HG03039 (cell line): ENCODE measurements around the gene GATA2.

Experiments used
- ATAC-seq: cut with Tn5 transposase; IDR thresholded peaks from one replicate; pipeline ENCODE4 v1.9.1; 2021; ENCODE audit warnings: mild to moderate bottlenecking, moderate library complexity; ENCODE audit not compliant: unreplicated experiment

GATA2 gene

DNA sequence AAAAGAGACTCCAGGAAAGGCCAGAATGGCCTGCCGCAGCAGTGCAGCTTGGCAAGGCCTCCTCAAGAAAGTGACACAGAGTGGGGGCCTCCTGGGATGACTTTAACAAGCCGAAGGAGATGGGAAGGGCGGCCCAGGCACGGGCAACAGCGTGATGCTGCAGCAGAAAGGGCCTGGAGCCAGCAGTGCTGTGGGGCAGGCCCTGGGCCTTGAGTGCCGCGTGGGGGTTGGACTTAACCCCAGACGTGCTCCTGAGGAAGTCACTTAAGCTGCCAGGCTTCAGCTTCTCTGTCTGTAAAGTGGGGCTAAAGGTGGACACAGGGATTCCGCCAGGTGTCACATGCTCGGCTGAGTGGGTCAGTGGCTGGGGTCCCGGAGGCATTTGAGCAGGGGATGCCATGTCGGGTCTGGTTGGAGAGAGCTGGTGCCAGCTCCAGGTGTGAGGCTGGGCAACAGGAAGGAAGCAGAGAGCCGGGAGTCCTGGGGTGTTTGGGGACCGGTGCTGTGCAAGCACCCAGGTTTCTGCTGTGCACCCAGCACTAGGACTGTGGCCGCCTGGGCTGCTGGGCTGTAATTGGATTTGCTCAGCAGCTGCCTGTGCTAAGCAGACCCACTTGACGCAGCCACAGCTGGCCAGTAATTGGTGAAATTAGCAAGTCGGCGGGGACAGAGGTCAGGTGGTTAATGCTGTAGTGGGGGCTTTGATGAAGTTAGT, 34.1 kb downstream of the GATA2 start:
- ATAC-seq: no peak

DNA sequence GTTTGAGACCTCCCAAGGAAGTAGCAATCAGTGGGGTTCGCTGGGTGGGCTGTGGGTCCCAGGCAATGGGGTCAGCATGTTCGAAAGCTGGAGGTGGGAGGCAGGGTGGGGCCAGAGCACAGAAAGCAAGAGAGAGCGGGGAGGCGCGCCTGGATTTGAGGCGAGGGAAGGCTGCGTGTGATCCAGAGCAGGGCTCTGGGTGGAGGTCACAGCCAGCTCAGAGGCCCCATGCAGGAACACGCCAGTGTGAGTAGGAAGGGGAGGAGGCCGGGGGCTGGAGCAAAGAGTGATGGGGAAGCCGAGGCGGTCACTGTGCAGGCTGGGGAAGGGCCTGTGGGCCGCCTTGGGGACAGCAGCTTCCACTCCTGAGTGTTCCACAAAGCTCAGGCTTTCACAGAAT, 35.1 kb downstream of the GATA2 start:
- no peak for ATAC-seq

DNA sequence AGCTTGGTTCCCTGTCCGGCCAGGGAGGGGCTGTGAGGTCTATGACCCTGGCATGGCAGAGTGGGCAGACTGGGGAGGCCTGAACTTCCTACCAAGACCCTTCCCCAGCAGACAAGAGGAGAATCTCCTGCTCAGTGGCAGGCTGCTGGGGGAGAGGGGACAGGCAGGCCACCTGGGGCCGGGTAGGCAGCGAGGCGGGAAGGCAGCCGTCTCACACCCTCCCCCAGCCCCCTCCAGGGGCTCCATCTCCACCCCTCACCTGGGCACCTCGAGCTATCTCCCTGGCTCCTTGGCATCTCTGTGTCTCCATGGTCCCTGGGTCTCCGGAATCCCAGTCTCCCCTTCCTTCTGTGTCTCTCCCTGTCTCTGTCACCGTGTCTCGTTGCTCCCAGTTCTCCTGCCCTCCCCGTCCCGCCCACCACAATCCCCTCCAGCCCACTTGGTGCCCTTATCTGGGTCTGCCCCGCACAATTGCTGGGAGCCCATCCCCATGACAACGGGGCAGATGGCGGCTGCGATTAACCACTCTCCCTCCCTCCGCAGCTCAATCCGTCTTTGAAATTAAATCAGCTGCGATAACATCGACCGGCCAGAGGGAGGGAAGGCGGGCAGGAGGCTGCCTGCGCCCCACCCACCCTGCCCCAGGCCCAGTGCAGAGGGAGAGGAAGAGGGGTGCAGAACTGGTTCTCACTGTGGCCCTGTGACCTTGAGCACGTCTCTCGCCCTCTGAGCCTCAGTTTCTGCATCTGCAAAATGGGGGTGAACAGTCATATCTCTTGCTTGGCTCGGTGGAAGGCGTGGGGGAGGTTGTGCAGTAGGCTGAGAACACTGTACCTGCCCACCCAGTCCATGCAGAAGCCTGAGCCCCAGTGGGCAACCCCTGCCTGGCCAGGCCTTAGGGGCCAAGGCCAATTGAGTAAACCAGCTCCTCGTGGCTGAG, 36.0 kb downstream of the GATA2 start:
- no peak for ATAC-seq

- no peak for ATAC-seq
Measured at GRCh38 chr3:128455786-128456748, 36.9 kb downstream of the GATA2 start.

GRCh38 chr3:128455116-128455515, 37.9 kb downstream of the GATA2 start:
- ATAC-seq: no peak

GRCh38 chr3:128454310-128454618, 38.7 kb downstream of the GATA2 start:
- ATAC-seq: no peak

- no peak for ATAC-seq
Measured at GRCh38 chr3:128453501-128454309, 39.3 kb downstream of the GATA2 start.

DNA sequence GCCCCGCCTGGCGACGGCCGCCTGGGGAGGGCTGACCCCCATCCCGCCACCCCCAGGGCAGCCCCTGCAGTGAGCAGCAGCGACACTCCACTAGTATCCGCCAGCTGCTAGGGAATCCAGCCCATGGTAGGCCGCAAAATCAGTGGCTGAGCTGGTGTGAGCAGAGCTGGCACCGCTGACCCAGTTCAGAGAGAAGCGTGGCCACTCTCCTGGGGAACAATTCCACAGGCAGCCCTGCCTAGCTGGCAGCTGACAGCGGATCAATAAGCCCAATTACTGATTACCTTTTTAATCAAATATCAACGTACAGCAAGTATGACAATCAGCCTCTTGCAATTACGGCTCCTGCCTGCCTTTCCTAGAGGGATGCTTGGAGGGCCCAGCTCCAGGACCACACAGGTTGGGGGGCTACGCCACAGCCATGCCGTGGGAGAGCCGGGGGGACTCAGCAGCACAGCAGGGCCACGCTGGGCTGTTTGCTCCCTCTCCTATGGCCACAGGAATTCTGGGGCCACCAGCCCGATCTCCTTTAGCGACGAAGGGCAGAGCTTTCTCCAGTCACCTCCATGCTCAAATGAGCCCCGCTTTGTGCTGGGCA, 40.2 kb downstream of the GATA2 start:
- no peak for ATAC-seq

DNA sequence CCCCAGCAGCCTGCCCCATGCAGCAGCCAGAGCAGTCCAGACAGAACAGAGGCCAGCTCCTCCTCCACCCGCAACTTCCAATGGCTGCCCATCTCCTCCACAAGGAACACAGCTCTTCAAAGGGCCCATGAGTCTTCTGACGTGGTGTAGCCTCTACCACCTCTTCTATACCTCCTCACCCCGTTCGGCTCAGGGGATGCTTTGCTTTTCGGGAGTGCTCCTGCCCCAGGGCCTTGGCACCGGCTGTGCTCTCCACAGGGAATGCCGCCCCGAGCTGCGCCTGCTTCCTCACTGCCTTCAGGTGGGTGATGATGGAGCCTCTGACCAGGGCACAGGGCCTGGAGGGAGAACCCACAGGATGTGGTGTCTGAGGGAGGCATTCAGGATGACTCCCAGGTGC, 40.9 kb downstream of the GATA2 start:
- ATAC-seq: no peak

DNA sequence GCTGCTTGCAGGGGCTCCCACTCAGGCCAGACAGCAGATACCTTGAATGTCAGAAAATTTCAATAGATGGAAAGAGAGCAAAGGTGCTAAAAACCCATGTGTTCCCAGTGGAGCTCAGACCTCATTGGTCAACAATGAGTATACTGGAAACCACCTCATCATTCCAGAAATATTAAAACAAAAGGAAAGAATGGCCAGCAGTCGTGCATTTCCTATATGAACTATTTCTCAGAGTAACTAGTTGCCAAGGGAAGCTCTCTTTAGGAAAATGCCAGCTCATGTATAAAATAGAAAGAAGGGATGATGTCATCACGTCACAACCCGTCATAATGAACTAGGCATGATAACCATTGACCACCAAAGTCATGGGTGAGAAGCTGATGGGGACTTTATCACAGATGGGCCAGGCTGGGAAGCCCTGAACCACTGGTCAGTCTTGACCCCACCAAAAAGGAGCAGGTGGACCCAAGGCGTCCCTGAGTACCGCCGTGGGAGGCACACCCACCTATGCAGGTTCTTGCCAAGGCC, 43.8 kb downstream of the GATA2 start:
- no peak for ATAC-seq

DNA sequence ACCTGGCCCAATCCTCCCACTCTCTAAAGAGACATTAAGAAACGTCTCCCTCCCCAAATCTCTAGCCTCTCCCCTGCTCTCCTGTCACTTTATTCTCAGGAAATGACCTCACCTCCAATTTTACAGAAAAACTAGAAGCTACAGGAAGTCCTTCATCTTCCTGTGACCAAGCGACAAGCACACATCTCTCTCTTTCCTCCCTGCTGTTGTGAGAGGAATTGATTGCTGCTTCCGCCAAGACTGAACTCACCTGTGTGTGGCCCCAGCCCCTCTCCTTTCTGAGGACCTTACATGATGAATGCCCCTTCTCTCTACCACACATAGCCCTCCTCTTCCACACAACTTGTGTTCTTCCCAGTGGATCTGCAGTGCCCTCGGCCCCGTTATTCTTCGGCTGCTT, 44.5 kb downstream of the GATA2 start:
- no peak for ATAC-seq

GRCh38 chr3:128447561-128448013, 45.4 kb downstream of the GATA2 start:
- ATAC-seq: peak; percentile 58

GRCh38 chr3:128446821-128447220, 46.2 kb downstream of the GATA2 start:
- no peak for ATAC-seq

GRCh38 chr3:128445357-128445756, 47.6 kb downstream of the GATA2 start:
- no peak for ATAC-seq

- ATAC-seq: no peak
Measured at GRCh38 chr3:128443771-128444170, 49.2 kb downstream of the GATA2 start.

DNA sequence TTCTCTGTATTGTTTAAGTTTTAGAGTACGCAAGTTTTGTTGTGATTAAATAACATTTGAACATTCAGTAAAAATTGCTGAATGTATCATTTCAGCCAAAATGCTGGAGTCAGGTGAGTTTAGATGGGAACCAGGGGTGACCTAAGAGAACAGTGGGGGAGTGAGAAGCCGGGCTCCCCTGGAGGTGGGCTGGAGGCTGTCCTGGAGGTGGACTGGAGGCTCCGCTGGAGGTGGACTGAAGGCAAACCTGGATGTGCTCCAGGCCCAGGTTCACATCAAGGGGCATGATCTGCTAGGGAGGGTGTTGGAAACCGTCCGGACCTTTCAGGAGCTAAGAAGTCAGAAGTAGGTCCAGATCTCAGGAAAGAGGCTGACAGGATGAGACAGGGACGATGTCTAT, 50.1 kb downstream of the GATA2 start:
- ATAC-seq: no peak

GRCh38 chr3:128442070-128442469, 50.9 kb downstream of the GATA2 start:
- no peak for ATAC-seq

DNA sequence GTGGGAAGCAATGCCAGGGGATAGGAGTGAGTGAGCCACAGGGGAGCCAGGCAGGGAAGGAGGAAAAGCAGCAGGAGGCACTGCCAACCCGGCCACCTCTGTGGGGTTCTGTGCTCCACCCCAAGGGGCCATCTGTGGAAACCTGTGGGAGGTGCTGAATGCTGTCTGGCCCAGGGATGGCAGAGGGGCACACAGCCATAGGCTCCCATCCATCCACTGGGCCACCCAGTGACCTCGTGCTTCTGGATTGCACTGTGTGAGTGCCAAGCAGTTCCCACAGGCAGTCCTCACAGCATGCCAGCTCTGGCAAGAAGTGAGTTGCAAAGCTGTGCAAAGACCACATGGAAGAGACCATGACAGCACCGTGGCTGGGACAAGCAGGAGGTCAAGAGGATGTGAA, 53.8 kb downstream of the GATA2 start:
- no peak for ATAC-seq

- ATAC-seq: no peak
Measured at GRCh38 chr3:128438488-128439072, 54.4 kb downstream of the GATA2 start.
